ENCODE measurements around the gene KCNMA1.

The KCNMA1 gene

GRCh38 chr10:77252380-77253146 is 385.0 kb downstream of the KCNMA1 start:
- DNase-seq: no peak

- no peak for DNase-seq
Observed at GRCh38 chr10:77251297-77252013, 386.2 kb downstream of the KCNMA1 start.

- DNase-seq: no peak
Observed at GRCh38 chr10:77249901-77250459, 387.6 kb downstream of the KCNMA1 start.

- DNase-seq: no peak
Observed at GRCh38 chr10:77248104-77248790, 389.4 kb downstream of the KCNMA1 start.

- no peak for DNase-seq
Observed at GRCh38 chr10:77247031-77247990, 390.3 kb downstream of the KCNMA1 start.

GRCh38 chr10:77245953-77246352 is 391.7 kb downstream of the KCNMA1 start:
- DNase-seq: no peak

GRCh38 chr10:77244746-77245145 is 392.9 kb downstream of the KCNMA1 start:
- DNase-seq: no peak

- no peak for DNase-seq
Observed at GRCh38 chr10:77244286-77244685, 393.3 kb downstream of the KCNMA1 start.

GRCh38 chr10:77241350-77241725 is 396.3 kb downstream of the KCNMA1 start:
- no peak for DNase-seq

GRCh38 chr10:77240706-77241349 is 396.8 kb downstream of the KCNMA1 start:
- DNase-seq: no peak

GRCh38 chr10:77240041-77240652 is 397.5 kb downstream of the KCNMA1 start:
- DNase-seq: no peak

- no peak for DNase-seq
Observed at GRCh38 chr10:77237120-77237519, 400.5 kb downstream of the KCNMA1 start.

- no peak for DNase-seq
Observed at GRCh38 chr10:77236700-77237099, 400.9 kb downstream of the KCNMA1 start.

- DNase-seq: no peak
Observed at GRCh38 chr10:77236029-77236428, 401.6 kb downstream of the KCNMA1 start.

GRCh38 chr10:77234599-77234998 is 403.0 kb downstream of the KCNMA1 start:
- no peak for DNase-seq

- no peak for DNase-seq
Observed at GRCh38 chr10:77233466-77233865, 404.1 kb downstream of the KCNMA1 start.

- no peak for DNase-seq
Observed at GRCh38 chr10:77231884-77232610, 405.6 kb downstream of the KCNMA1 start.

GRCh38 chr10:77231375-77231774 is 406.2 kb downstream of the KCNMA1 start:
- no peak for DNase-seq

- no peak for DNase-seq
Observed at GRCh38 chr10:77230194-77230593, 407.4 kb downstream of the KCNMA1 start.

- DNase-seq: no peak
Observed at GRCh38 chr10:77229704-77230103, 407.9 kb downstream of the KCNMA1 start.

GRCh38 chr10:77228559-77228958 is 409.0 kb downstream of the KCNMA1 start:
- no peak for DNase-seq

Data from stimulated activated CD4-positive, alpha-beta T cell treated with anti-CD3 and anti-CD28 coated beads, Interleukin-2, amount 100 ng/mL, for 24 hours (primary cell).